Fibroblast of lung (primary cell): Measurements from ENCODE around the gene WDR37.

Experiments
- CTCF ChIP-seq, 2 donors: IDR thresholded peaks in 1 of 2; conservative IDR thresholded peaks in 1 of 2; 1 replicate in 1 of 2; 2 replicates in 1 of 2; pipeline ENCODE4 v1.5.1; 2011 to 2012; ENCODE audit warnings: low read length in 2 of 2, control low read depth in 1 of 2, inconsistent platforms in 1 of 2, low read depth in 1 of 2, mild to moderate bottlenecking in 1 of 2
- EZH2 ChIP-seq: IDR thresholded peaks from 2 replicates; pipeline ENCODE4 v1.5.1; 2012; ENCODE audit warnings: low read length, control low read depth, mild to moderate bottlenecking; ENCODE audit errors: missing control alignments

- TF ChIP-seq EZH2 = no peak
- no peak for TF ChIP-seq CTCF (conservative IDR thresholded peaks at IDR 0.05 in 1 of 2, IDR thresholded peaks at IDR 0.05 in 1 of 2; ENCODE audit: low read depth in 1 of 2, low read length in 2 of 2)
Observed at GRCh38 chr10:1153251-1153763, 97.1 kb downstream of the WDR37 start.
